Measurements from ENCODE around the gene USP49. TPM values are rescaled to one million over a fixed set of nuclear protein-coding genes. Genes with fewer than 3 reads are reported as not detected.

Gene USP49
- total and polyA plus RNA-seq, 11 donors, result 0.87 to 3.4 (median 1.7) TPM

DNA sequence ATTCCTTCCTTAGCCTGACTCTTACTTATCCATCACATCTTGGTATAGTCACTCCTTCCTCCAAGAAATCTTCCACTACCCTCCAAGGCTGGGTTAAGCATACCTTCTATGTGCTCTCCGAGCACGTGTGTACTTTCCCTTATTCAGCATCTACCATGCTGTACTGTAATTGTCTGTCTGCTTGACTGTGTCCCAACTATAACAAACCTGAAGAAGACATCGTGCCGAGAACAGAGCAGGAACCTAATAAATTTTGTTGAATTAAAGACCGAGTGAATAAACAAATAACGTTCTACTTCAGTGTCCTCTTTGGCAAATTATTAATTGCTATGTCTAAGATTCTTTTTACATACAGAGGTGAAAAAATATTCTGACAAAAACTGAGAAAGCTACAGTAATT, 35.8 kb downstream of the USP49 start:
- intact Hi-C loops (cut with DNase I), result no loop called here
- H3K27me3 ChIP-seq, result no peaks in the 10 kb centered on the region
- H3K36me3 ChIP-seq, result no peaks in the 10 kb centered on the region
- H3K4me3 ChIP-seq, result no peak overlapping the region
- no peak for TF ChIP-seq POLR2A (IDR thresholded peaks at IDR 0.05)
- TF ChIP-seq, protein P1, sequence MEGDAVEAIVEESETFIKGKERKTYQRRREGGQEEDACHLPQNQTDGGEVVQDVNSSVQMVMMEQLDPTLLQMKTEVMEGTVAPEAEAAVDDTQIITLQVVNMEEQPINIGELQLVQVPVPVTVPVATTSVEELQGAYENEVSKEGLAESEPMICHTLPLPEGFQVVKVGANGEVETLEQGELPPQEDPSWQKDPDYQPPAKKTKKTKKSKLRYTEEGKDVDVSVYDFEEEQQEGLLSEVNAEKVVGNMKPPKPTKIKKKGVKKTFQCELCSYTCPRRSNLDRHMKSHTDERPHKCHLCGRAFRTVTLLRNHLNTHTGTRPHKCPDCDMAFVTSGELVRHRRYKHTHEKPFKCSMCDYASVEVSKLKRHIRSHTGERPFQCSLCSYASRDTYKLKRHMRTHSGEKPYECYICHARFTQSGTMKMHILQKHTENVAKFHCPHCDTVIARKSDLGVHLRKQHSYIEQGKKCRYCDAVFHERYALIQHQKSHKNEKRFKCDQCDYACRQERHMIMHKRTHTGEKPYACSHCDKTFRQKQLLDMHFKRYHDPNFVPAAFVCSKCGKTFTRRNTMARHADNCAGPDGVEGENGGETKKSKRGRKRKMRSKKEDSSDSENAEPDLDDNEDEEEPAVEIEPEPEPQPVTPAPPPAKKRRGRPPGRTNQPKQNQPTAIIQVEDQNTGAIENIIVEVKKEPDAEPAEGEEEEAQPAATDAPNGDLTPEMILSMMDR (IDR thresholded peaks at IDR 0.05), result no peak
- no peaks in the 10 kb centered on the region for H3K4me1 ChIP-seq
- DNase-seq (no peak), ATAC-seq (no peak)
- H3K27ac ChIP-seq, result no peak overlapping the region
- no peaks in the 10 kb centered on the region for H3K9me3 ChIP-seq
- 96 to 98% (median 97%) methylated on average over 6 of the region's 6 CpGs for WGBS, 4 donors

GRCh38 chr6:41858703-41859102, 36.5 kb downstream of the USP49 start:
- Histone ChIP-seq H3K27ac (no peak overlapping the region), H3K9me3 (no peaks in the 10 kb centered on the region), H3K27me3 (no peaks in the 10 kb centered on the region), H3K4me1 (no peaks in the 10 kb centered on the region), H3K36me3 (no peaks in the 10 kb centered on the region), H3K4me3 (no peak overlapping the region)
- no peak for ATAC-seq
- 88 to 95% (median 94%) methylated on average over 2 of the region's 2 CpGs for WGBS, 4 donors
- intact Hi-C loops (cut with DNase I), result no loop called here
- DNase-seq, result no peak
- no peak for TF ChIP-seq POLR2A (IDR thresholded peaks at IDR 0.05)
- TF ChIP-seq, protein P1 (IDR thresholded peaks at IDR 0.05), result no peak

GRCh38 chr6:41850861-41851260, 44.3 kb downstream of the USP49 start:
- Histone ChIP-seq H3K36me3 (no peaks in the 10 kb centered on the region), H3K9me3 (no peaks in the 10 kb centered on the region), H3K4me1 (peaks cover 0 to 14% (median 4%) of the 10 kb centered on the region in 12 donors), H3K27ac (no peak overlapping the region), H3K4me3 (no peak overlapping the region), H3K27me3 (no peaks in the 10 kb centered on the region)
- TF ChIP-seq POLR2A (IDR thresholded peaks at IDR 0.05), result no peak
- TF ChIP-seq, protein P1 (IDR thresholded peaks at IDR 0.05), result no peak
- no peak for DNase-seq
- WGBS, 4 donors, result 95 to 98% (median 96%) methylated on average over 3 of the region's 3 CpGs
- intact Hi-C loops (cut with DNase I), result no loop called here
- ATAC-seq, result no peak

DNA sequence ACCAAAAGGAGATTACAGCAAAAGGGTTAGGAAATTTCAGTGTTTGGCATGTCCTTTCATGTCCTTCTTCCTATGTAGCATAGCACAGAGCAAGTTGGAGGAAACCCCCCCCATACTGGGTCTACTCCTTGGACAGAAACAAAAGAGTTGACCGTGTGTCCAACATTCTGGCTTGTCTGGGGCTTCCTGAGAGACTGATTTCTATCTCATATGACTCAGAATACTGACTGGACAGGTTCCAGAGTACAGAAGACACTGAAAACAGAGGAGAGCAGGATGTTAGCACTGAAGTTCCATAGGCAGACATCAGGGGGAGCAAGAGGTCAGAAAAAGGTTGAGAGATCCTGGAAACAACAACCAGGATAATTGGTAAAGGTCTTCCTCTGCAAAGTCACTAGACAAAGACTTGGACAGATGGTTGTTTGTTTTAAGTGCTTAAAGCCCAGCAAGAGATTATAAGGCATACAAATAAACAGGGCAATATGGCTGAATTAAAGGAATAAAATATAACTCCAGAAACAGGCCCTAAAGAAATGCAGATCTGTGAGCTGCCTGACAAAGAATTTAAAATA, 48.4 kb downstream of the USP49 start:
- peak overlapping the region; percentile 2 to 68 (median 42) for H3K27ac ChIP-seq

More for the DNA sequence above, 48.4 kb downstream of the USP49 start:
- intact Hi-C loops (cut with DNase I), result loop anchor here (1.0 to 10.0 kb wide), 9 partner anchors 64 to 320 kb away; partner anchors contain the start of genes BYSL (in 1 of the 10), MED20 (in 1 of the 10) and PRICKLE4 (in 1 of the 10)
- Histone ChIP-seq H3K36me3 (no peaks in the 10 kb centered on the region), H3K4me1 (peaks cover 0 to 15% (median 4%) of the 10 kb centered on the region in 12 donors), H3K4me3 (no peak overlapping the region), H3K27me3 (no peaks in the 10 kb centered on the region), H3K9me3 (no peaks in the 10 kb centered on the region)
- no peak for TF ChIP-seq POLR2A (IDR thresholded peaks at IDR 0.05)
- TF ChIP-seq, protein P1 (IDR thresholded peaks at IDR 0.05), result peak; percentile 67 to 88 (median 78)
- ATAC-seq, result peak; percentile 87 to 98 (median 96)
- peak in 4 of 5 donors; percentile 43 to 70 (median 56) for DNase-seq
- WGBS, 4 donors, result 7 to 23% (median 13%) methylated on average over 1 of the region's 1 CpG

All from heart left ventricle (tissue), 16 donors.